Panc1 (cell line): ENCODE data around the gene GRIK3. TPM values are rescaled to one million over a fixed set of nuclear protein-coding genes. Genes with fewer than 3 reads are reported as not detected.

Experiments
- ATAC-seq: fragments of 200-7000 bp; cut with Tn5 transposase; 2 replicates; pipeline ENCODE4 v1.9.1; 2020; ENCODE audit warnings: mild to moderate bottlenecking, moderate library complexity
- BruUV-seq: library from RNA; stranded (reverse); fragments of 400-500 nt; replicated peaks from 2 replicates; lab custom pipeline; 2021; lab: Mats Ljungman, UMichigan
- CTCF ChIA-PET: fragments of 300-600 bp; sonication (Branson Sonifier 250); formaldehyde crosslinking; loops from one replicate; lab custom pipeline; 2022; ENCODE audit warnings: antibody characterized with exemption; lab: Charles Lee
- POLR2A ChIA-PET: fragments of 300-600 bp; sonication (Branson Sonifier 250); formaldehyde crosslinking; loops from one replicate; lab custom pipeline; 2022; ENCODE audit warnings: antibody characterized with exemption; lab: Charles Lee
- DNase-seq: peaks from one replicate; pipeline ENCODE4 v3.0.0-alpha.2; 2010; ENCODE audit warnings: low read depth, low spot score
- H3K27ac ChIP-seq: 2 replicates; pipeline ENCODE4 v1.5.1; 2011; ENCODE audit warnings: mild to moderate bottlenecking, low read length, inconsistent platforms
- H3K27me3 ChIP-seq: fragments of 200-500 bp; sonication (Bioruptor generic); 2 replicates; pipeline ENCODE4 v1.6.0; 2014; ENCODE audit warnings: low read length, inconsistent platforms; ENCODE audit not compliant: control insufficient read depth, insufficient read depth
- H3K36me3 ChIP-seq: fragments of 200-500 bp; sonication (Bioruptor generic); 2 replicates; pipeline ENCODE4 v1.5.1; 2014; ENCODE audit warnings: inconsistent platforms, mild to moderate bottlenecking, low read length, moderate library complexity; ENCODE audit not compliant: control insufficient read depth, insufficient read depth
- H3K4me1 ChIP-seq: 2 replicates; pipeline ENCODE4 v1.5.1; 2011; ENCODE audit warnings: inconsistent platforms, mild to moderate bottlenecking, low read length, moderate library complexity; ENCODE audit not compliant: control insufficient read depth, insufficient read depth
- H3K4me3 ChIP-seq, 2 experiments: 2 replicates each; pipeline ENCODE4 v1.5.1; 2011 to 2012; ENCODE audit warnings: low read depth in 2 of 2, low read length in 2 of 2, mild to moderate bottlenecking in 2 of 2, inconsistent platforms in 1 of 2, moderate library complexity in 1 of 2
- H3K9me3 ChIP-seq: fragments of 200-500 bp; sonication (Bioruptor generic); 2 replicates; pipeline ENCODE4 v1.5.1; 2014; ENCODE audit warnings: low read depth, mild to moderate bottlenecking, inconsistent platforms, low read length, moderate library complexity; ENCODE audit not compliant: control insufficient read depth, insufficient read depth
- POLR2AphosphoS5 ChIP-seq: IDR thresholded peaks from 2 replicates; pipeline ENCODE4 v1.6.1; 2012; ENCODE audit warnings: mild to moderate bottlenecking, low read depth, low read length, moderate library complexity
- SIN3A ChIP-seq: IDR thresholded peaks from 2 replicates; pipeline ENCODE4 v1.6.1; 2012; ENCODE audit warnings: low read depth, mild to moderate bottlenecking, low read length, moderate library complexity, borderline replicate concordance; ENCODE audit not compliant: insufficient read depth
- TCF7L2 ChIP-seq: IDR thresholded peaks from 2 replicates; pipeline ENCODE4 v1.6.1; 2011; ENCODE audit warnings: mild to moderate bottlenecking, low read depth, low read length, inconsistent platforms
- in situ Hi-C: cut with HindIII; loops from 2 replicates; pipeline ENCODE4 v1.10.0; 2016; ENCODE audit warnings: low sequenced_read_pairs, low pct_unique_long_range_greater_than_20kb
- intact Hi-C: fragments of 100-400 bp; cut with micrococcal nuclease; formaldehyde crosslinking; loops from one replicate; pipeline ENCODE4 v1.10.0; 2022; ENCODE audit not compliant: unreplicated experiment
- total RNA-seq: library from RNA; stranded (reverse); gene quantifications from one replicate; pipeline ENCODE4 v1.2.1, GENCODE V29; 2021; ENCODE audit not compliant: unreplicated experiment
- TF ChIP-seq, protein P1 (sequence below): fragments of 450-650 bp; IDR thresholded peaks from 2 replicates; pipeline ENCODE4 v1.5.1; 2017; ENCODE audit warnings: mild to moderate bottlenecking
- TF ChIP-seq, protein P2 (sequence below), 2 experiments: IDR thresholded peaks; 2 replicates each; pipeline ENCODE4 v1.6.1; 2011 to 2012; ENCODE audit warnings: low read depth in 2 of 2, control low read depth in 1 of 2, low read length in 1 of 2, mild to moderate bottlenecking in 1 of 2, moderate library complexity in 1 of 2; ENCODE audit not compliant: insufficient read depth in 1 of 2

Gene GRIK3
- total RNA-seq, 1 experiment from 2014 or later, result not detected

DNA sequence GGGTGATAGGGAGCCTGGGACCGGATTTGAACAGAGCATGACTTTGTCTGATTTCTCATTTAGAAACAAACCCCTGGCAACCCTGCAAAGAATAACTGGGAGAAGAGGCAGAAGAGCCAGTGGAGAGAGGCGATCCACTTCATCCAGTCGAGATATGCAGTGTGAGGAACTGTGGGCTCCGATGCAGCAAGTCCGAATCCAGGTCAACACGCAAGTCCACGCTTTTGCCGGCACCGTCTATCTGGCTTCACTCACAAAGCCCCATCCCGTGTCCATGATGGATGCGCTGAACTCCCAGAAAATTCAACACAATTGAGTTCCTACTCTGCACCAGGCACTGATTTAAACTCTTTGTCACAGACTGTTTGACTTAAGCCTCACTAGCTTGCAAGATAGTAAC, 191.3 kb downstream of the GRIK3 start:
- CTCF ChIA-PET, result no interaction called here
- BruUV-seq, result no TSS peak
- POLR2A ChIA-PET, result no interaction called here

DNA sequence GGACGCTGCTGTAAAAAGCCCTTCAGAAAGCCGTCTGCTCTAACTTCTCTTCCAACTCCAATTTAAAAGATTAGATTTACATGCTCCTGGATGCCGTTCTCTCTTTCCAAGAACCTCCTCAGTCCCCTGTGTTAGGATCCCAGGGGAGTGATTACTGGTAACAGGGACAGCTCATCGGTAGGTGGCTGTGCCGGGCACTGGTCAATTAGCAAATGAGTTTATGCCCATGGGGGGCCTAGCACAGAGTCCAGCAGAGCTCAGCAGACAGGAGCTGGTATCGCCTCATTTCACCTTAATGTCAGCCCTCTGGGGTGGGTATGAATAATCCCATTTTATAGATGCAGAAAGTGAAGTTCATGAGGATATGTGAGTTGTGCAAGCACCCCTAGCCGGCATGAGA, 191.9 kb downstream of the GRIK3 start:
- ChIA-PET POLR2A (no interaction called here), CTCF (no interaction called here)
- BruUV-seq, result no TSS peak
- no peak for TF ChIP-seq POLR2AphosphoS5
- TF ChIP-seq TCF7L2, result no peak
- TF ChIP-seq, protein P1, sequence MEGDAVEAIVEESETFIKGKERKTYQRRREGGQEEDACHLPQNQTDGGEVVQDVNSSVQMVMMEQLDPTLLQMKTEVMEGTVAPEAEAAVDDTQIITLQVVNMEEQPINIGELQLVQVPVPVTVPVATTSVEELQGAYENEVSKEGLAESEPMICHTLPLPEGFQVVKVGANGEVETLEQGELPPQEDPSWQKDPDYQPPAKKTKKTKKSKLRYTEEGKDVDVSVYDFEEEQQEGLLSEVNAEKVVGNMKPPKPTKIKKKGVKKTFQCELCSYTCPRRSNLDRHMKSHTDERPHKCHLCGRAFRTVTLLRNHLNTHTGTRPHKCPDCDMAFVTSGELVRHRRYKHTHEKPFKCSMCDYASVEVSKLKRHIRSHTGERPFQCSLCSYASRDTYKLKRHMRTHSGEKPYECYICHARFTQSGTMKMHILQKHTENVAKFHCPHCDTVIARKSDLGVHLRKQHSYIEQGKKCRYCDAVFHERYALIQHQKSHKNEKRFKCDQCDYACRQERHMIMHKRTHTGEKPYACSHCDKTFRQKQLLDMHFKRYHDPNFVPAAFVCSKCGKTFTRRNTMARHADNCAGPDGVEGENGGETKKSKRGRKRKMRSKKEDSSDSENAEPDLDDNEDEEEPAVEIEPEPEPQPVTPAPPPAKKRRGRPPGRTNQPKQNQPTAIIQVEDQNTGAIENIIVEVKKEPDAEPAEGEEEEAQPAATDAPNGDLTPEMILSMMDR, result no peak
- TF ChIP-seq SIN3A, result no peak
- ATAC-seq (no peak; the same call in 1 of the 2 replicates), DNase-seq (no peak)
- no peak overlapping the region for H3K27ac ChIP-seq
- no peaks in the 10 kb centered on the region for H3K9me3 ChIP-seq
- H3K36me3 ChIP-seq, result no peaks in the 10 kb centered on the region
- H3K4me1 ChIP-seq, result no peaks in the 10 kb centered on the region
- intact Hi-C loops, result no loop called here
- no peak overlapping the region for H3K4me3 ChIP-seq
- in situ Hi-C loops, result no loop called here
- peaks cover 5% of the 10 kb centered on the region for H3K27me3 ChIP-seq

More for the DNA sequence above, 191.3 kb downstream of the GRIK3 start:
- in situ Hi-C loops (no loop called here), intact Hi-C loops (no loop called here)
- Histone ChIP-seq H3K4me1 (no peaks in the 10 kb centered on the region), H3K4me3 (no peak overlapping the region), H3K36me3 (no peaks in the 10 kb centered on the region), H3K27me3 (peaks cover 11% of the 10 kb centered on the region), H3K27ac (no peak overlapping the region), H3K9me3 (no peaks in the 10 kb centered on the region)
- DNase-seq, result no peak
- ATAC-seq, result no peak
- no peak for TF ChIP-seq SIN3A
- no peak for TF ChIP-seq POLR2AphosphoS5
- no peak for TF ChIP-seq TCF7L2
- TF ChIP-seq, protein P1, result no peak
- TF ChIP-seq, protein P2, sequence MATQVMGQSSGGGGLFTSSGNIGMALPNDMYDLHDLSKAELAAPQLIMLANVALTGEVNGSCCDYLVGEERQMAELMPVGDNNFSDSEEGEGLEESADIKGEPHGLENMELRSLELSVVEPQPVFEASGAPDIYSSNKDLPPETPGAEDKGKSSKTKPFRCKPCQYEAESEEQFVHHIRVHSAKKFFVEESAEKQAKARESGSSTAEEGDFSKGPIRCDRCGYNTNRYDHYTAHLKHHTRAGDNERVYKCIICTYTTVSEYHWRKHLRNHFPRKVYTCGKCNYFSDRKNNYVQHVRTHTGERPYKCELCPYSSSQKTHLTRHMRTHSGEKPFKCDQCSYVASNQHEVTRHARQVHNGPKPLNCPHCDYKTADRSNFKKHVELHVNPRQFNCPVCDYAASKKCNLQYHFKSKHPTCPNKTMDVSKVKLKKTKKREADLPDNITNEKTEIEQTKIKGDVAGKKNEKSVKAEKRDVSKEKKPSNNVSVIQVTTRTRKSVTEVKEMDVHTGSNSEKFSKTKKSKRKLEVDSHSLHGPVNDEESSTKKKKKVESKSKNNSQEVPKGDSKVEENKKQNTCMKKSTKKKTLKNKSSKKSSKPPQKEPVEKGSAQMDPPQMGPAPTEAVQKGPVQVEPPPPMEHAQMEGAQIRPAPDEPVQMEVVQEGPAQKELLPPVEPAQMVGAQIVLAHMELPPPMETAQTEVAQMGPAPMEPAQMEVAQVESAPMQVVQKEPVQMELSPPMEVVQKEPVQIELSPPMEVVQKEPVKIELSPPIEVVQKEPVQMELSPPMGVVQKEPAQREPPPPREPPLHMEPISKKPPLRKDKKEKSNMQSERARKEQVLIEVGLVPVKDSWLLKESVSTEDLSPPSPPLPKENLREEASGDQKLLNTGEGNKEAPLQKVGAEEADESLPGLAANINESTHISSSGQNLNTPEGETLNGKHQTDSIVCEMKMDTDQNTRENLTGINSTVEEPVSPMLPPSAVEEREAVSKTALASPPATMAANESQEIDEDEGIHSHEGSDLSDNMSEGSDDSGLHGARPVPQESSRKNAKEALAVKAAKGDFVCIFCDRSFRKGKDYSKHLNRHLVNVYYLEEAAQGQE (IDR thresholded peaks at IDR 0.05; ENCODE audit: insufficient read depth in 1 of 2, low read depth in 2 of 2, low read length in 1 of 2), result no peak
